Natural killer cell (primary cell): Measurements from ENCODE around the gene OOSP3. TPM values are rescaled to one million over a fixed set of nuclear protein-coding genes. Genes with fewer than 3 reads are reported as not detected.

Experiments
- ATAC-seq, 3 donors: fragments of 150-1000 bp in 2 of 3; fragments of 200-7000 bp in 1 of 3; cut with Tn5 transposase; 1 replicate in 1 of 3; 2 replicates in 2 of 3; pipeline ENCODE4 v1.10.0; 2021; ENCODE audit warnings: mild to moderate bottlenecking in 2 of 3, moderate library complexity in 2 of 3
- DNase-seq, 2 donors: peaks; one replicate each; pipeline versions ENCODE4 v3.0.0 to v3.0.0-alpha.2; 2013 to 2021; ENCODE audit warnings: mixed read lengths in 1 of 2
- H3K27ac ChIP-seq: one replicate; pipeline ENCODE4 v1.5.1; 2013; ENCODE audit warnings: mild to moderate bottlenecking, low read length
- H3K27me3 ChIP-seq: one replicate; pipeline ENCODE4 v1.6.1; 2013; ENCODE audit warnings: low read length; ENCODE audit not compliant: control insufficient read depth, insufficient read depth
- H3K36me3 ChIP-seq: one replicate; pipeline ENCODE4 v1.6.1; 2013; ENCODE audit warnings: low read length; ENCODE audit not compliant: control insufficient read depth, insufficient read depth
- H3K4me1 ChIP-seq: one replicate; pipeline ENCODE4 v1.6.1; 2013; ENCODE audit warnings: low read length; ENCODE audit not compliant: control insufficient read depth, insufficient read depth
- H3K4me3 ChIP-seq: one replicate; pipeline ENCODE4 v1.5.1; 2013; ENCODE audit warnings: low read length
- H3K9me3 ChIP-seq: one replicate; pipeline ENCODE4 v1.6.1; 2013; ENCODE audit warnings: low read length; ENCODE audit not compliant: control insufficient read depth, insufficient read depth
- H3K27ac Mint-ChIP-seq, 2 donors: one replicate each; pipeline ENCODE4 v1.8.0; 2022; ENCODE audit warnings: mild to moderate bottlenecking in 2 of 2, mixed read lengths in 2 of 2, moderate library complexity in 1 of 2
- H3K27me3 Mint-ChIP-seq, 2 donors: one replicate each; pipeline ENCODE4 v1.8.0; 2022; ENCODE audit warnings: low read depth in 2 of 2, mixed read lengths in 2 of 2
- H3K36me3 Mint-ChIP-seq: one replicate; pipeline ENCODE4 v1.8.0; 2022; ENCODE audit warnings: mixed read lengths
- H3K4me1 Mint-ChIP-seq, 2 donors: one replicate each; pipeline ENCODE4 v1.8.0; 2022; ENCODE audit warnings: mixed read lengths in 2 of 2
- H3K4me3 Mint-ChIP-seq: one replicate; pipeline ENCODE4 v1.8.0; 2022; ENCODE audit warnings: mild to moderate bottlenecking, moderate library complexity, mixed read lengths
- H3K9me3 Mint-ChIP-seq, 2 donors: one replicate each; pipeline ENCODE4 v1.8.0; 2022; ENCODE audit warnings: mixed read lengths in 2 of 2
- WGBS: methylation state at CpG from one replicate; pipeline ENCODE4 v1.1.7; 2013; ENCODE audit warnings: missing lambda C conversion rate; ENCODE audit not compliant: insufficient coverage; 5-methylcytosine and 5-hydroxymethylcytosine counted together
- intact Hi-C: fragments of 100-400 bp; cut with micrococcal nuclease; formaldehyde crosslinking; loops from one replicate; pipeline ENCODE4 v1.14.2; 2022
- total RNA-seq, 4 donors: library from RNA; stranded (reverse); fragments of 120-200 nt in 1 of 4; gene quantifications; one replicate each; pipeline versions ENCODE4 v1.2.3 to v1.2.4, GENCODE V29; 2013 to 2022
- TF ChIP-seq, protein P1 (sequence below): fragments of 200-600 bp; IDR thresholded peaks from one replicate; pipeline ENCODE4 v1.8.0; 2022; ENCODE audit warnings: antibody characterized with exemption

The OOSP3 gene, protein sequence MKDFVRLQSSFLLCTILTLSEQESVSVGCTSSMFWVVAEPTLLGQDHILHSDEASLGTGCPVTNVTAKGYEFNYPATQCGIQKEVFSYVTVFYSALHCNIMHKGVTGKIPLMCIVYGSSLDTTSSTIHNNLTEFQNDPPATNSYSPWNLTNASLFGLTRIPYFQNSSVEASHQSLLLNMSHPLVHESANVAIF
- not detected for total RNA-seq
- total RNA-seq (2013): not detected

DNA sequence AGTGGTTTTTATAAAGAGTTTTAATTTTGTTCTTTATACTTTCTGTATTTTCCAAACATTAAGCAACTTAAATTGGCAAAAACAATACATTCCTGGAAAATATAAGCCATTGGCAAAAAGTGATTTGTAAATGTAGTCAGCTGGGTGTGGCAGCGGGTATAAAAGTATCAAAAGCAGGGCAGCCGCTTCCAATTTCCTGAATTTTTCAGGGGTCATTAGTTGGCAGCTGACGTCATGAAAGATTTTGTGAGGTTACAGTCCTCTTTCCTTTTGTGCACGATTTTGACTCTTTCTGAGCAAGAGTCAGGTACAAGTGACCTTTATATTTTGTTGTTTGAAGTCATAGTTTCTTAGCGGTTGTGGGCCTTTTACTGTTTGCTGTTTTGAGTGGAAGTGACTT is at the start of gene OOSP3:
Gene OOSP3, plus strand, starts transcription at position 208 of the 400 bp plus-strand sequence. Its CDS starts 27 bp downstream, at position 235.
- Mint-ChIP-seq H3K36me3 (no peaks in the 10 kb centered on the region), H3K4me3 (no peak within 1 kb of the TSS), H3K9me3 (no peaks in the 10 kb centered on the region), H3K27me3 (peaks cover 7 to 17% of the 10 kb centered on the region in 2 donors), H3K4me1 (no peaks in the 10 kb centered on the region), H3K27ac (no peak within 1 kb of the TSS)
- no peak within 1 kb of the TSS for H3K27ac ChIP-seq
- H3K27me3 ChIP-seq: no peaks in the 10 kb centered on the region
- H3K36me3 ChIP-seq: no peaks in the 10 kb centered on the region
- DNase-seq (no peak), ATAC-seq (no peak)
- TF ChIP-seq, protein P1, sequence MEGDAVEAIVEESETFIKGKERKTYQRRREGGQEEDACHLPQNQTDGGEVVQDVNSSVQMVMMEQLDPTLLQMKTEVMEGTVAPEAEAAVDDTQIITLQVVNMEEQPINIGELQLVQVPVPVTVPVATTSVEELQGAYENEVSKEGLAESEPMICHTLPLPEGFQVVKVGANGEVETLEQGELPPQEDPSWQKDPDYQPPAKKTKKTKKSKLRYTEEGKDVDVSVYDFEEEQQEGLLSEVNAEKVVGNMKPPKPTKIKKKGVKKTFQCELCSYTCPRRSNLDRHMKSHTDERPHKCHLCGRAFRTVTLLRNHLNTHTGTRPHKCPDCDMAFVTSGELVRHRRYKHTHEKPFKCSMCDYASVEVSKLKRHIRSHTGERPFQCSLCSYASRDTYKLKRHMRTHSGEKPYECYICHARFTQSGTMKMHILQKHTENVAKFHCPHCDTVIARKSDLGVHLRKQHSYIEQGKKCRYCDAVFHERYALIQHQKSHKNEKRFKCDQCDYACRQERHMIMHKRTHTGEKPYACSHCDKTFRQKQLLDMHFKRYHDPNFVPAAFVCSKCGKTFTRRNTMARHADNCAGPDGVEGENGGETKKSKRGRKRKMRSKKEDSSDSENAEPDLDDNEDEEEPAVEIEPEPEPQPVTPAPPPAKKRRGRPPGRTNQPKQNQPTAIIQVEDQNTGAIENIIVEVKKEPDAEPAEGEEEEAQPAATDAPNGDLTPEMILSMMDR: no peak
- WGBS: 91% methylated on average over 5 of the region's 5 CpGs
- H3K9me3 ChIP-seq: no peaks in the 10 kb centered on the region
- no peaks in the 10 kb centered on the region for H3K4me1 ChIP-seq
- H3K4me3 ChIP-seq: no peak within 1 kb of the TSS
- intact Hi-C loops: no loop called here

DNA sequence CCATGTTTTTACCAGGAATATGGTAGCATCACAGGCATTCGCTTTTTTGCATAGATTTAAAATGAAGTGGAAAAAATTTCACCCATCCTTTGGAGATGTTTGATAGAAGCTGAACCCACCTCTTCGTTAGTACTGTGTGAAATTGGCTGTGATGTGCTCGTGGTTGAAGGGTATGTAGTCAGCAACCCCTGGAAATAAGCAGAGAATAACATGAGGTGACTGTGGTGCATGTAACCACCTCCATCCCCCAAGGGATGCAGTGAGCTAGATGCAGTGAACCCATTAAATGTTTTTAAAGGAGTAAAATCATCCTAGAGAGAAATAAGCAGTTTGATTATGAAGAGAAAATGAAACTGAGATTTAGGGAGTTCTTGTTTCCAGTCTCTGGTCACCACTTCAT is 49.2 kb upstream of the OOSP3 start:
- DNase-seq (no peak), ATAC-seq (no peak)
- Histone ChIP-seq H3K36me3 (no peaks in the 10 kb centered on the region), H3K27ac (no peak overlapping the region), H3K9me3 (no peaks in the 10 kb centered on the region), H3K4me3 (no peak overlapping the region), H3K4me1 (no peaks in the 10 kb centered on the region), H3K27me3 (no peaks in the 10 kb centered on the region)
- no peak overlapping the region for H3K4me3 Mint-ChIP-seq
- H3K36me3 Mint-ChIP-seq: no peaks in the 10 kb centered on the region
- peaks cover 4 to 10% of the 10 kb centered on the region in 2 donors for H3K27me3 Mint-ChIP-seq
- intact Hi-C loops: no loop called here
- H3K27ac Mint-ChIP-seq: no peak overlapping the region
- no peaks in the 10 kb centered on the region for H3K9me3 Mint-ChIP-seq
- TF ChIP-seq, protein P1: no peak
- H3K4me1 Mint-ChIP-seq: no peaks in the 10 kb centered on the region
- 68% methylated on average over 3 of the region's 3 CpGs for WGBS

DNA sequence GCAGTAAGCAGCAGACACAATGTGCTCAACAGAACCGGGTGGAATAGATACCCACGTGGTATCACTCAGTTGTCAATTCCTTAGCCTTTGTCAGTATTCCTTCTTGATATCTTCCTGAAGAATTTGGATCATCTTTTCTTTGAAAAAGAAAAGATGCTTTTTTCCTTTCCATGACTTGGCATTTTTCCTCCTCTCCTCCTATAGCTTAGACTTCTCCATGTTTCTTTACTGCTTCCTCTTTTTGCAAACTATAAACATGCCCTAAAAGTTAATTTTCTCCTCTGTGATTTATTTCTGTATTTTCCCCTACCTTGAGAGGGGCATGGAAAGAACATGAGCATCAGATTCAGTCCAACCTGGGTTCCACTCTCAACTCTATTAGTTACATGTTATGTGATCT is 45.0 kb upstream of the OOSP3 start:
- no peaks in the 10 kb centered on the region for H3K9me3 ChIP-seq
- Mint-ChIP-seq H3K27me3 (peaks cover 0 to 5% of the 10 kb centered on the region in 2 donors), H3K27ac (no peak overlapping the region), H3K4me1 (no peaks in the 10 kb centered on the region), H3K9me3 (no peaks in the 10 kb centered on the region), H3K36me3 (no peaks in the 10 kb centered on the region), H3K4me3 (no peak overlapping the region)
- ATAC-seq (no peak), DNase-seq (no peak)
- no peaks in the 10 kb centered on the region for H3K27me3 ChIP-seq
- no peak overlapping the region for H3K4me3 ChIP-seq
- 66% methylated on average over 2 of the region's 2 CpGs for WGBS
- intact Hi-C loops: no loop called here
- no peaks in the 10 kb centered on the region for H3K4me1 ChIP-seq
- no peaks in the 10 kb centered on the region for H3K36me3 ChIP-seq
- TF ChIP-seq, protein P1: no peak
- H3K27ac ChIP-seq: no peak overlapping the region

DNA sequence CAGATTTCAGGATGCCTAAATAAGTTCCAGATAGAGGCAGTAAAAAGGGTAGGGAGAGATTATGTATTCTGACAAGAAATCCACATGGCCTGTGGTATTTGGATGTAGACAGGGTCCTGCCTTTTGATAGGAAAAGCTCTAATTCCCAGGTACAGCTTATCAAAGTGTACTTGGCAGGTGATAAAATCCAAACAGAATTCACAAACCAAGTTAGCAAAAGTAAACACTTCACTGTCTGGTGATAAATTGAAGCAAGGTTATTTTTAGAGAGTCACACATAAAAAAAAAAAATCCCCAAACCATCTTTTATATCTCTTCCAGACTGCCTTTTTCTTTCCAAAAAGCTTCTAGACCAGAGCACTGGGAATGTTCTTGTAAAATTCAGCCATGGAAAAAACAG is 39.0 kb upstream of the OOSP3 start:
- Histone ChIP-seq H3K4me3 (no peak overlapping the region), H3K4me1 (no peaks in the 10 kb centered on the region), H3K27me3 (no peaks in the 10 kb centered on the region), H3K36me3 (no peaks in the 10 kb centered on the region), H3K9me3 (no peaks in the 10 kb centered on the region), H3K27ac (no peak overlapping the region)
- ATAC-seq: no peak
- no peaks in the 10 kb centered on the region for H3K9me3 Mint-ChIP-seq
- intact Hi-C loops: no loop called here
- TF ChIP-seq, protein P1: no peak
- no peaks in the 10 kb centered on the region for H3K36me3 Mint-ChIP-seq
- no peaks in the 10 kb centered on the region for H3K4me1 Mint-ChIP-seq
- no peak for DNase-seq
- no peak overlapping the region for H3K27ac Mint-ChIP-seq
- H3K4me3 Mint-ChIP-seq: no peak overlapping the region
- H3K27me3 Mint-ChIP-seq: peaks cover 5% of the 10 kb centered on the region in 2 donors
